Neuronal stem cell (in vitro differentiated cells): ENCODE measurements around the gene PARP1.
A peak's percentile ranks its signal among the peaks of the same experiment; 100 is the strongest.

Source experiments
- DNase-seq: peaks from one replicate; pipeline ENCODE4 v3.0.0-alpha.2; 2013; ENCODE audit warnings: low spot score
- H2AFZ ChIP-seq: one replicate; pipeline ENCODE4 v1.6.1; 2013; ENCODE audit warnings: mild to moderate bottlenecking, low read length, inconsistent platforms
- H2AK5ac ChIP-seq: 2 replicates; pipeline ENCODE4 v1.6.1; 2013; ENCODE audit warnings: low read depth, mild to moderate bottlenecking, inconsistent platforms, low read length, moderate library complexity, mixed read lengths
- H2BK120ac ChIP-seq: 2 replicates; pipeline ENCODE4 v1.6.1; 2013; ENCODE audit warnings: low read depth, mild to moderate bottlenecking, inconsistent platforms, low read length, moderate library complexity, mixed read lengths
- H2BK12ac ChIP-seq: one replicate; pipeline ENCODE4 v1.6.1; 2013; ENCODE audit warnings: low read length, inconsistent platforms
- H2BK15ac ChIP-seq: 2 replicates; pipeline ENCODE4 v1.6.1; 2013; ENCODE audit warnings: mild to moderate bottlenecking, low read length, inconsistent platforms, mixed read lengths
- H2BK5ac ChIP-seq: one replicate; pipeline ENCODE4 v1.6.1; 2013; ENCODE audit warnings: inconsistent platforms, mild to moderate bottlenecking, low read length, moderate library complexity
- H3K14ac ChIP-seq: one replicate; pipeline ENCODE4 v1.6.1; 2013; ENCODE audit warnings: low read length, inconsistent platforms
- H3K18ac ChIP-seq: 2 replicates; pipeline ENCODE4 v1.6.1; 2013; ENCODE audit warnings: low read length, inconsistent platforms
- H3K23ac ChIP-seq: 2 replicates; pipeline ENCODE4 v1.6.1; 2013; ENCODE audit warnings: low read depth, mild to moderate bottlenecking, mixed read lengths, low read length, inconsistent platforms; ENCODE audit not compliant: poor library complexity
- H3K27ac ChIP-seq: replicated peaks from 3 replicates; pipeline ENCODE4 v1.5.1; 2013; ENCODE audit warnings: low read length, inconsistent platforms
- H3K27me3 ChIP-seq, 3 experiments: 2 replicates each; pipeline ENCODE4 v1.6.1; 2013; ENCODE audit warnings: low read length in 3 of 3, mild to moderate bottlenecking in 2 of 3, inconsistent platforms in 1 of 3, low read depth in 1 of 3, mixed read lengths in 1 of 3, moderate library complexity in 1 of 3; ENCODE audit not compliant: control insufficient read depth in 3 of 3, insufficient read depth in 3 of 3
- H3K36me3 ChIP-seq, 2 donors: replicated peaks in 1 of 2; 2 replicates each; pipeline ENCODE4 v1.6.1; 2013; ENCODE audit warnings: low read length in 2 of 2; ENCODE audit not compliant: control insufficient read depth in 2 of 2, insufficient read depth in 2 of 2
- H3K4ac ChIP-seq: 2 replicates; pipeline ENCODE4 v1.6.1; 2013; ENCODE audit warnings: inconsistent platforms, mild to moderate bottlenecking, low read length, moderate library complexity
- H3K4me1 ChIP-seq, 2 donors: 1 replicate in 1 of 2; 2 replicates in 1 of 2; pipeline ENCODE4 v1.6.1; 2013; ENCODE audit warnings: low read length in 2 of 2, low read depth in 1 of 2; ENCODE audit not compliant: control insufficient read depth in 2 of 2, insufficient read depth in 1 of 2
- H3K4me2 ChIP-seq: one replicate; pipeline ENCODE4 v1.6.1; 2013; ENCODE audit warnings: mild to moderate bottlenecking, low read length, inconsistent platforms; ENCODE audit not compliant: insufficient read depth, poor library complexity, severe bottlenecking
- H3K4me3 ChIP-seq, 2 donors: 2 replicates each; pipeline ENCODE4 v1.5.1; 2013; ENCODE audit warnings: low read length in 2 of 2, mild to moderate bottlenecking in 2 of 2, inconsistent platforms in 1 of 2, moderate library complexity in 1 of 2
- H3K79me1 ChIP-seq: one replicate; pipeline ENCODE4 v1.6.1; 2013; ENCODE audit warnings: low read depth, mild to moderate bottlenecking, inconsistent platforms, low read length, moderate library complexity
- H3K9ac ChIP-seq: one replicate; pipeline ENCODE4 v1.6.1; 2013; ENCODE audit warnings: mild to moderate bottlenecking, low read depth, low read length, inconsistent platforms; ENCODE audit not compliant: poor library complexity
- H3K9me3 ChIP-seq, 2 donors: replicated peaks in 1 of 2; 2 replicates each; pipeline versions ENCODE3 to v1.6.1; 2013; ENCODE audit warnings: low read length in 2 of 2, mild to moderate bottlenecking in 2 of 2, inconsistent platforms in 1 of 2, low read depth in 1 of 2, mixed read lengths in 1 of 2, moderate library complexity in 1 of 2; ENCODE audit not compliant: control insufficient read depth in 2 of 2, insufficient read depth in 1 of 2
- H4K8ac ChIP-seq: one replicate; pipeline ENCODE4 v1.6.1; 2013; ENCODE audit warnings: low read depth, mild to moderate bottlenecking, inconsistent platforms, low read length, moderate library complexity
- H4K91ac ChIP-seq: one replicate; pipeline ENCODE4 v1.6.1; 2013; ENCODE audit warnings: low read length, low read depth, mild to moderate bottlenecking, inconsistent platforms; ENCODE audit not compliant: poor library complexity
- WGBS, 2 donors: extraction: QIAGEN DNeasy Blood & Tissue Kit; methylation state at CpG; one replicate each; pipeline ENCODE4 v1.1.7; 2013; ENCODE audit warnings: missing lambda C conversion rate in 2 of 2, mixed read lengths in 1 of 2; ENCODE audit not compliant: insufficient read length in 2 of 2, insufficient replicate concordance in 1 of 2; ENCODE audit errors: extremely low coverage in 2 of 2; 5-methylcytosine and 5-hydroxymethylcytosine counted together

PARP1 gene

GRCh38 chr1:226410958-226411357 is 3.1 kb upstream of the PARP1 start:
- no peak overlapping the region for H2BK120ac ChIP-seq
- no peaks in the 10 kb centered on the region for H3K9me3 ChIP-seq
- H3K79me1 ChIP-seq, result no peaks in the 10 kb centered on the region
- no peak overlapping the region for H2AK5ac ChIP-seq
- no peak overlapping the region for H2BK12ac ChIP-seq
- peaks cover 0 to 21% (median 0%) of the 10 kb centered on the region in 3 experiments for H3K27me3 ChIP-seq
- no peaks in the 10 kb centered on the region for H3K36me3 ChIP-seq
- DNase-seq, result no peak
- H3K18ac ChIP-seq, result no peak overlapping the region
- no CpG with 5 or more reads among the region's 2 CpGs for WGBS, 2 donors
- no peak overlapping the region for H3K4me3 ChIP-seq
- peaks cover 6 to 8% of the 10 kb centered on the region in 2 donors for H3K4me1 ChIP-seq
- no peak overlapping the region for H4K8ac ChIP-seq
- no peak overlapping the region for H3K4me2 ChIP-seq
- H3K14ac ChIP-seq, result no peak overlapping the region
- no peak overlapping the region for H3K4ac ChIP-seq
- no peak overlapping the region for H2AFZ ChIP-seq
- H4K91ac ChIP-seq, result no peak overlapping the region
- H3K9ac ChIP-seq, result no peak overlapping the region
- no peak overlapping the region for H2BK15ac ChIP-seq
- H2BK5ac ChIP-seq, result no peak overlapping the region
- H3K27ac ChIP-seq, result no peak overlapping the region
- H3K23ac ChIP-seq, result no peak overlapping the region

DNA sequence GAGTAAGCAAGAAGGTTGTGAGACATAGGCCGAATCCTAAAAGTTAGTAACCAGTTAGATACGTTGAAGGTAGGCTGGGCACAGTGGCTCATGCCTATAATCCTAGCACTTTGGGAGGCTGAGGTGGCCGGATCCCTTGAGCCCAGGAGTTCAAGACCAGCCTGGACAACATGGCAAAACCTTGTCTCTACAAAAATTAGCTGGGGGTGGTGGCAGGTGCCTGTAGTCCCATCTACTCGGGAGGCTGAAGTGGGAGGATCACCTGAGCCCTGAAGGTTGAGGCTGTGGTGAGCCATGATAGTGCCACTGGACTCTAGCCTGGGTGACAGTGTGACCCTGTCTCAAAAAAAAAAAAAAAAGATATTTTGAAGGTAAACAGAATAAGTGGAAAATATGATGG is 1.5 kb upstream of the PARP1 start:
- H3K27me3 ChIP-seq, result peaks cover 0 to 13% (median 0%) of the 10 kb centered on the region in 3 experiments
- H3K4ac ChIP-seq, result no peak overlapping the region
- peaks cover 0 to 11% of the 10 kb centered on the region in 2 donors for H3K36me3 ChIP-seq
- no peak overlapping the region for H4K8ac ChIP-seq
- H3K79me1 ChIP-seq, result peaks cover 4% of the 10 kb centered on the region
- no peak overlapping the region for H3K14ac ChIP-seq
- DNase-seq, result no peak
- H3K18ac ChIP-seq, result no peak overlapping the region
- no peak overlapping the region for H3K9ac ChIP-seq
- no peak overlapping the region for H4K91ac ChIP-seq
- H3K4me2 ChIP-seq, result no peak overlapping the region
- H3K27ac ChIP-seq, result no peak overlapping the region
- no peaks in the 10 kb centered on the region for H3K9me3 ChIP-seq
- no peak overlapping the region for H2BK120ac ChIP-seq
- WGBS, 2 donors, result no CpG with 5 or more reads among the region's 4 CpGs
- H3K4me1 ChIP-seq, result peaks cover 14 to 15% of the 10 kb centered on the region in 2 donors
- no peak overlapping the region for H3K23ac ChIP-seq
- H3K4me3 ChIP-seq, result no peak overlapping the region
- no peak overlapping the region for H2AK5ac ChIP-seq
- H2BK12ac ChIP-seq, result no peak overlapping the region
- no peak overlapping the region for H2AFZ ChIP-seq
- H2BK15ac ChIP-seq, result no peak overlapping the region
- H2BK5ac ChIP-seq, result no peak overlapping the region

DNA sequence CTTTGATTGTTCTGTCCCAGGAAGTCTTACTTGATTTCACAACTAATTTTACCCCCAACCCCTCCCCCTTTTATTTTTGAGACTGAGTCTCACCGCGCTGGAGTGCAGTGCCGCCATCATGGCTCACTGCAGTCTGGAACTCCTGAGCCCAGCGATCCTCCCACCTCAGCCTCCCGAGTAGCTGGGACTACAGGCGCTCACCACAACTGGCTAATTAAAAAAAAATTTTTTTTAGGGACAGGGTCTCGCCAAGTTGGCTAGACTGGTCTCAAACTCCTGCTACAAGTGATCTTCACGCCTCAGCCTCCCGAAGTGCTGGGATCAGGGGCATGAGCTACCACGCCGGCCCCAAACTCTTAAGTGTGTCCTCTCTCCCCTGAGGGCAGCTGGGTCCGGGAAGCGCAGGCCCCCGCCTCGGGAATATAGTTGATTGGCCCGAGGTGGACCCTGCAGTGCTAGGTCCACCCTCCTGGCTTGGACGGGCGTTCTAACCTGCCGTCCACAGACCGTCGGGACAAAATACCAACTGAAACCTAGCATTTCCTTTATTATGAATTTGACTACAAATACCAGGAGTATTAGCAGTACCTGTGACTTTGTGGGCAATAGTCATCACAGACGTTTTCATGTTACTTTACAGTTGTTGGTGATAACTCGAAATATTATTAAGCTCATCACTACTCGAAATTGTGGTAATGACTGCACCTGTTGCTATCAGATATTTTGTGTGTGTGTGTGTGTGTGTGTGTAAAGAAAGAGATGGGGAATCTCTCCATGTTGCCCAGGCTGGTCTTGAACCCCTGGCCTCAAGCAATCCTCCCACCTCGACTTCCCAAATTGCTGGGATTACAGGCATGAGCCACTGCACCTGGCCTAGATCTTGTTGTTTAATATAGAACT is 642 bp upstream of the PARP1 start:
- WGBS, 2 donors, result no CpG with 5 or more reads among the region's 25 CpGs
- Histone ChIP-seq H3K18ac (peak overlapping the region; percentile 36), H2BK120ac (no peak overlapping the region), H2BK5ac (no peak overlapping the region), H3K27ac (no peak overlapping the region), H3K23ac (no peak overlapping the region), H2AK5ac (peak overlapping the region; percentile 73), H3K9me3 (no peaks in the 10 kb centered on the region), H4K91ac (no peak overlapping the region), H3K4me2 (peak overlapping the region; percentile 29), H2AFZ (peak overlapping the region; percentile 99), H3K4me1 (peaks cover 20 to 22% of the 10 kb centered on the region in 2 donors), H3K27me3 (peaks cover 0 to 6% (median 0%) of the 10 kb centered on the region in 3 experiments), H3K4me3 (peak overlapping the region in 1 of 2 donors; percentile 59), H3K79me1 (peaks cover 7% of the 10 kb centered on the region), H2BK15ac (peak overlapping the region; percentile 22), H3K14ac (no peak overlapping the region), H3K36me3 (peaks cover 0 to 16% of the 10 kb centered on the region in 2 donors), H4K8ac (no peak overlapping the region), H3K9ac (no peak overlapping the region), H2BK12ac (no peak overlapping the region), H3K4ac (no peak overlapping the region)
- DNase-seq, result no peak

DNA sequence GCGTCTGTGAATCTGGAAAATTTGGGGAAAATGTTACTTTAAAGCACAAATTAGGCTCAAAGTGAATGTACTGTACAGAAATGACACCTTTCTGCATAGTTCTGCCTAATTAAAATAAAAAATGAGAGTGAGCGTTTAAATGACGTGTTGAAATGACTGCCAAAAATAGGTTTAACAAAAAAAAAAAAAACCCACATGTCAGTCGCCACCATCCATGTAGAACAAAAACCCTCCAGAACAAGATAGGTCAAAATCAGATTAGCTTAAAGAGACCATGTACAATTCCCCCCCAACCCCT is 745 bp downstream of the PARP1 start:
- Histone ChIP-seq H2BK15ac (no peak overlapping the region), H2BK120ac (no peak overlapping the region), H3K27ac (peak overlapping the region; percentile 79), H2AFZ (peak overlapping the region; percentile 99), H3K23ac (no peak overlapping the region), H3K14ac (no peak overlapping the region), H3K4me2 (peak overlapping the region; percentile 56), H3K9ac (no peak overlapping the region), H3K9me3 (no peaks in the 10 kb centered on the region), H3K4ac (no peak overlapping the region), H3K79me1 (peaks cover 14% of the 10 kb centered on the region), H3K4me3 (peak overlapping the region; percentile 59 to 97), H4K8ac (no peak overlapping the region), H3K18ac (no peak overlapping the region), H2AK5ac (no peak overlapping the region), H4K91ac (no peak overlapping the region), H2BK12ac (no peak overlapping the region), H3K27me3 (peaks cover 0 to 4% (median 0%) of the 10 kb centered on the region in 3 experiments), H3K36me3 (peaks cover 7 to 28% of the 10 kb centered on the region in 2 donors), H2BK5ac (no peak overlapping the region), H3K4me1 (peaks cover 20 to 25% of the 10 kb centered on the region in 2 donors)
- no CpG with 5 or more reads among the region's 4 CpGs for WGBS, 2 donors
- DNase-seq, result no peak
